Fibroblast of lung (primary cell): Measurements from ENCODE around the gene PMS2. TPM values are rescaled to one million over a fixed set of nuclear protein-coding genes. Genes with fewer than 3 reads are reported as not detected.
"Not testable (repeated sequence)": the region's sequence is repeated elsewhere in the genome, so short reads cannot be mapped to it uniquely, and the experiment has no call there.

Experiments
- DNase-seq, 2 donors: peaks; one replicate each; pipeline versions ENCODE4 v3.0.0 to v3.0.0-alpha.2; 2010; ENCODE audit warnings: low read depth in 2 of 2
- H2AFZ ChIP-seq: 2 replicates; pipeline ENCODE4 v1.5.1; 2012; ENCODE audit warnings: low read length, control low read depth, inconsistent platforms
- H3K27ac ChIP-seq: 2 replicates; pipeline ENCODE4 v1.5.1; 2011; ENCODE audit warnings: low read length, control low read depth; ENCODE audit not compliant: insufficient read depth
- H3K27me3 ChIP-seq: 2 replicates; pipeline ENCODE4 v1.5.1; 2011; ENCODE audit warnings: mild to moderate bottlenecking, low read length; ENCODE audit not compliant: control insufficient read depth, insufficient read depth
- H3K36me3 ChIP-seq: 2 replicates; pipeline ENCODE4 v1.5.1; 2011; ENCODE audit warnings: low read length; ENCODE audit not compliant: control insufficient read depth, insufficient read depth
- H3K4me1 ChIP-seq: 2 replicates; pipeline ENCODE4 v1.5.1; 2011; ENCODE audit warnings: low read length; ENCODE audit not compliant: control insufficient read depth, insufficient read depth; ENCODE audit errors: extremely low read depth
- H3K4me2 ChIP-seq: 2 replicates; pipeline ENCODE4 v1.5.1; 2011; ENCODE audit warnings: low read length, control low read depth; ENCODE audit not compliant: insufficient read depth; ENCODE audit errors: extremely low read depth
- H3K4me3 ChIP-seq, 4 experiments: fragments of 200-600 bp in 1 of 4; sonication (generic) in 1 of 4; replicated peaks in 1 of 4; 2 replicates each; pipeline ENCODE4 v1.5.1; 2011 to 2016; ENCODE audit warnings: low read length in 4 of 4, low read depth in 3 of 4, mild to moderate bottlenecking in 3 of 4, control low read depth in 2 of 4, inconsistent platforms in 1 of 4, mixed read lengths in 1 of 4; ENCODE audit not compliant: insufficient read depth in 1 of 4; ENCODE audit errors: control extremely low read depth in 1 of 4
- H3K79me2 ChIP-seq: 2 replicates; pipeline ENCODE4 v1.5.1; 2012; ENCODE audit warnings: mild to moderate bottlenecking, low read length, inconsistent platforms; ENCODE audit not compliant: control insufficient read depth, insufficient read depth
- H3K9ac ChIP-seq: 2 replicates; pipeline ENCODE4 v1.5.1; 2011; ENCODE audit warnings: mild to moderate bottlenecking, low read length, control low read depth; ENCODE audit not compliant: insufficient read depth
- H3K9me3 ChIP-seq: 2 replicates; pipeline ENCODE4 v1.5.1; 2012; ENCODE audit warnings: low read depth, low read length; ENCODE audit not compliant: control insufficient read depth, insufficient read depth
- H4K20me1 ChIP-seq: 2 replicates; pipeline ENCODE4 v1.5.1; 2011; ENCODE audit warnings: low read length; ENCODE audit not compliant: control insufficient read depth, insufficient read depth; ENCODE audit errors: extremely low read depth
- EZH2 ChIP-seq: IDR thresholded peaks from 2 replicates; pipeline ENCODE4 v1.5.1; 2012; ENCODE audit warnings: low read length, control low read depth, mild to moderate bottlenecking; ENCODE audit errors: missing control alignments
- polyA plus RNA-seq, 2 donors: library from polyadenylated mRNA; depleted of rRNA in 1 of 2; stranded (reverse) in 1 of 2; unstranded in 1 of 2; fragments of >200 nt; gene quantifications; 2 replicates each; pipeline ENCODE4 v1.2.1, GENCODE V29; 2011 to 2012; ENCODE audit warnings: missing spikeins in 1 of 2
- total RNA-seq: library from RNA; depleted of rRNA; stranded (reverse); fragments of >200 nt; gene quantifications from 2 replicates; pipeline ENCODE4 v1.2.1, GENCODE V29; 2014
- TF ChIP-seq, protein P1 (sequence below), 2 donors: IDR thresholded peaks in 1 of 2; conservative IDR thresholded peaks in 1 of 2; 1 replicate in 1 of 2; 2 replicates in 1 of 2; pipeline ENCODE4 v1.5.1; 2011 to 2012; ENCODE audit warnings: low read length in 2 of 2, control low read depth in 1 of 2, inconsistent platforms in 1 of 2, low read depth in 1 of 2, mild to moderate bottlenecking in 1 of 2

The PMS2 gene
- total and polyA plus RNA-seq, 2 donors (not counting 1 experiment from before 2014, with no cell fraction given) = 7.9 to 28.1 TPM

DNA sequence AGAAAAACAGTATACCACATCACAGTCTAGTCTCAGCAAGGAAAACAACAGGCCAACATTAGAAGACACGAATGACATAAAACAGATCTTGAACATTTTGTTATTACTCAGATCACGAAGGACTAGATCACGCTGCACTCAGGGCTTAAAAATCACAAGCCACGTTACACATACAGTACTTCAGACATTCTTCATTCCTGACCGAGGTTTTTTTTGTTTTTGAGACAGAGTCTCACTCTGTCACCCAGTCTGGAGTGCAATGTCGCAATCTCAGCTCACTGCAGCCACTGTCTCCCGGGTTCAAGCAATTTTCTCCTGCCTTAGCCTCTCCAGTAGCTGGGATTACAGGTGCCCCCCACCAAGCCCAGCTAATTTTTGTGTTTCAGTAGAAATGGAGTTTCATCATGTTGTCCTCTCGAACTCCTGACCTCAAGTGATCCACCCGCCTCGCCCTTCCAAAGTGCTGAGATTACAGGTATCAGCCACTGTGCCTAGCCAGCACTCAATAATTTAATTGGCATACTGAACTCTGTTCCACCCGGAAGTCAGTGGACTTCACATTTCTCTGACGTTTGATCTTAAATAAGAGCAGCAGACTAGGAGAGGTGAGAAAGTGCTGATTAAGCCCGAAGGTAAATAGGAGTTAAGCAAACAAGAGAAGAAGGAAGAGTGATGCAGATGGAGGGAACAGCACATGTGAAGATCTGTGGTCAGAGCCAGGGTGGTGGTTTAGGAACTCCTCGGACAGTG, 3.7 kb upstream of the PMS2 start:
- Histone ChIP-seq H2AFZ (no peak overlapping the region), H3K36me3 (peaks cover 6% of the 10 kb centered on the region), H4K20me1 (no peaks in the 10 kb centered on the region), H3K79me2 (peaks cover 32% of the 10 kb centered on the region), H3K27ac (no peak overlapping the region), H3K4me1 (peaks cover 10% of the 10 kb centered on the region), H3K9me3 (no peaks in the 10 kb centered on the region), H3K9ac (no peak overlapping the region), H3K4me2 (no peak overlapping the region), H3K4me3 (no peak overlapping the region), H3K27me3 (no peaks in the 10 kb centered on the region)
- DNase-seq = no peak
- TF ChIP-seq EZH2 = no peak
- TF ChIP-seq, protein P1, sequence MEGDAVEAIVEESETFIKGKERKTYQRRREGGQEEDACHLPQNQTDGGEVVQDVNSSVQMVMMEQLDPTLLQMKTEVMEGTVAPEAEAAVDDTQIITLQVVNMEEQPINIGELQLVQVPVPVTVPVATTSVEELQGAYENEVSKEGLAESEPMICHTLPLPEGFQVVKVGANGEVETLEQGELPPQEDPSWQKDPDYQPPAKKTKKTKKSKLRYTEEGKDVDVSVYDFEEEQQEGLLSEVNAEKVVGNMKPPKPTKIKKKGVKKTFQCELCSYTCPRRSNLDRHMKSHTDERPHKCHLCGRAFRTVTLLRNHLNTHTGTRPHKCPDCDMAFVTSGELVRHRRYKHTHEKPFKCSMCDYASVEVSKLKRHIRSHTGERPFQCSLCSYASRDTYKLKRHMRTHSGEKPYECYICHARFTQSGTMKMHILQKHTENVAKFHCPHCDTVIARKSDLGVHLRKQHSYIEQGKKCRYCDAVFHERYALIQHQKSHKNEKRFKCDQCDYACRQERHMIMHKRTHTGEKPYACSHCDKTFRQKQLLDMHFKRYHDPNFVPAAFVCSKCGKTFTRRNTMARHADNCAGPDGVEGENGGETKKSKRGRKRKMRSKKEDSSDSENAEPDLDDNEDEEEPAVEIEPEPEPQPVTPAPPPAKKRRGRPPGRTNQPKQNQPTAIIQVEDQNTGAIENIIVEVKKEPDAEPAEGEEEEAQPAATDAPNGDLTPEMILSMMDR (conservative IDR thresholded peaks at IDR 0.05 in 1 of 2, IDR thresholded peaks at IDR 0.05 in 1 of 2; ENCODE audit: low read depth in 1 of 2, low read length in 2 of 2) = no peak

DNA sequence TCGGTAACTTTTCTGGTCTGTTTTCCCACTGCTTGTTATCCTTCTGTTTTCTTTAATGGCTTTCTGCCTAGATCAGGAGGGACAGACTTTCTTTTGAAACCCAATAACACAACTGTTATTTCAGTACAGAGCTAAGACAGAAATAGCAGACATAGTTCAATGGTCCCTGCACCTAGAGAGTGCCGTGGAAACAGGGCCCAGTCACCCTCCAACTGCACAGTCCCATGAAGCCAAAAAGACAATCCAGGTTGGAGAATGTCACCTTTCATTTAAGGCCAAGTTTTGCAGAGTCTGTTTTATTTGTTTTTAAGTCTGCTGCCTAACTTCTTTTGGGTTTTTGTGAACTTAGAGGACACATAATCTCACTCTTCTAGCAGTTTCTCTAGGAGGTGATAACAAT, 2.7 kb upstream of the PMS2 start:
- H3K79me2 ChIP-seq = peaks cover 30% of the 10 kb centered on the region
- H3K4me3 ChIP-seq = no peak overlapping the region
- DNase-seq = no peak
- no peaks in the 10 kb centered on the region for H4K20me1 ChIP-seq
- H3K27me3 ChIP-seq = no peaks in the 10 kb centered on the region
- no peak overlapping the region for H2AFZ ChIP-seq
- peaks cover 7% of the 10 kb centered on the region for H3K4me1 ChIP-seq
- H3K27ac ChIP-seq = no peak overlapping the region
- TF ChIP-seq, protein P1 (conservative IDR thresholded peaks at IDR 0.05 in 1 of 2, IDR thresholded peaks at IDR 0.05 in 1 of 2; ENCODE audit: low read depth in 1 of 2, low read length in 2 of 2) = no peak
- no peak for TF ChIP-seq EZH2
- peaks cover 3% of the 10 kb centered on the region for H3K36me3 ChIP-seq
- no peak overlapping the region for H3K4me2 ChIP-seq
- no peak overlapping the region for H3K9ac ChIP-seq
- no peaks in the 10 kb centered on the region for H3K9me3 ChIP-seq

DNA sequence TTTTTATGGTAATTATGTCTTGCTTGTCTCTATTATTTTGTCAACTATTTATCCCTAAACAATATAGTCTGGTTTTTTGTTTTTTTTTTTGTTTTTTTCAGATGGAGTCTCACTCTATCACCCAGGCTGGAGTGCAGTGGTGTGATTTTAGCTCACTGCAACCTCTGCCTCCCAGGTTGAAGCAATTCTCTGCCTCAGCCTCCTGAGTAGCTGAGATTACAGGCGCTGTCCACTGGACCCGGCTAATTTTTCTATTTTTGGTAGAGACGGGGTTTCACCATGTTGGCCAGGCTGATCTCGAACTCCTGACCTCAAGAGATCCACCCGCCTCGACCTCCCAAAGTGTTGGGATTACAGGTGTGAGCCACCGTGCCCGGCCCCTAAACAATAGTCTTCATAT, 1.5 kb upstream of the PMS2 start:
- H3K27me3 ChIP-seq, DNase-seq, H3K36me3 ChIP-seq, H4K20me1 ChIP-seq, H2AFZ ChIP-seq, H3K4me1 ChIP-seq, H3K9ac ChIP-seq, H3K9me3 ChIP-seq: not testable (repeated sequence)
- H3K79me2 ChIP-seq = peaks cover 30% of the 10 kb centered on the region
- peak overlapping the region; percentile 27 for H3K27ac ChIP-seq
- peak overlapping the region; percentile 68 for H3K4me2 ChIP-seq
- H3K4me3 ChIP-seq = peak overlapping the region; percentile 31 to 91 (median 56)

DNA sequence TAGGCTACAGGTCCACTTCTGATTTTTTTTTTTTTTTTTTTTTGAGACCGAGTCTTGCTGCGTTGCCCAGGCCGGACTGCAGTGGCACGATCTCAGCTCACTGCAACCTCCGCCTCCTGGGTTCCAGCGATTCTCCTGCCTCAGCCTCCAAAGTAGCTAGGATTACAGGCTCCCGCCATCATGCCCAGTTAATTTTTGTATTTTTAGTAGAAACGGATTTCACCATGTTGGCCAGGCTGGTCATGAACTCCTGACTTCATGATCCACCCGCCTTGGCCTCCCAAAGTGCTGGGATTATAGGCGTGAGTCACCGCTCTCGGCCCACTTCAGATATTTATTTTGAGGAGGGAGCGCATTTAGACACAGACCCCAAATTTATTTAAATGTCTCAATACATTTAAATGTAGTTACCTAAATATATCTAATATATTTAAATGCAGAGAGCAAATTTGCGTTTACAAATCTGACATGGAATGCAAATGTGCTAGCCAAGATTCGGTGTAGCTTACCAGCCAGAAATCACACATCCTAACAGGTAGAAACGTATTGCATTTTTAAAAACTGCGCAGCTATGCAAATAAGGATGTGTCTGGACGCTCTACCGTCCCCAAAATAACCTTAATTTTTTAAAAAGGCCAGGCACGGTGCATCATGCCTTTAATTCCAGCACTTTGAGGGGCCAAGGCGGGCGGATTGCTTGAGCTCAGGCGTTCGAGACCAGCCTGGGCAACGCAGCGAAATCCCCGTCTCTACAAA, 836 bp downstream of the PMS2 start:
- DNase-seq, H3K4me1 ChIP-seq, H4K20me1 ChIP-seq, H3K27me3 ChIP-seq, H3K9me3 ChIP-seq, H3K36me3 ChIP-seq: not testable (repeated sequence)
- H3K4me2 ChIP-seq = peak overlapping the region; percentile 88
- peak overlapping the region; percentile 97 for H3K27ac ChIP-seq
- H3K9ac ChIP-seq = peak overlapping the region; percentile 46
- H3K4me3 ChIP-seq = peak overlapping the region; percentile 62 to 91 (median 76)
- H2AFZ ChIP-seq = peak overlapping the region; percentile 26
- H3K79me2 ChIP-seq = peaks cover 27% of the 10 kb centered on the region
